HepG2 (cell line): ENCODE measurements around the gene STUB1. TPM values are rescaled to one million over a fixed set of nuclear protein-coding genes. Genes with fewer than 3 reads are reported as not detected.

Experiments
- CENPX ChIP-seq: sonication (generic); formaldehyde crosslinking; IDR thresholded peaks from 2 replicates; pipeline ENCODE4 v1.9.0; 2021; ENCODE audit warnings: mild to moderate bottlenecking, missing genetic modification reagents, moderate library complexity
- FOXP1 ChIP-seq, 2 experiments: fragments of 450-650 bp in 1 of 2; IDR thresholded peaks; 2 replicates each; pipeline ENCODE4 v1.6.1; 2017 to 2018; ENCODE audit warnings: antibody characterized with exemption in 1 of 2
- GATAD2A ChIP-seq: IDR thresholded peaks from 2 replicates; pipeline ENCODE4 v1.6.1; 2016
- GTF2F1 ChIP-seq: fragments of 150-350 bp; IDR thresholded peaks from 2 replicates; pipeline ENCODE4 v1.6.1; 2014; ENCODE audit warnings: low read length
- HCFC1 ChIP-seq: fragments of 150-350 bp; IDR thresholded peaks from 2 replicates; pipeline ENCODE4 v1.6.1; 2014; ENCODE audit warnings: low read depth, low read length
- HDAC1 ChIP-seq: sonication (generic); formaldehyde crosslinking; IDR thresholded peaks from 2 replicates; pipeline ENCODE4 v1.5.1; 2020; ENCODE audit warnings: mild to moderate bottlenecking, missing genetic modification reagents
- JUND ChIP-seq: sonication (generic); formaldehyde crosslinking; IDR thresholded peaks from 2 replicates; pipeline ENCODE4 v1.8.0; 2022; ENCODE audit warnings: mild to moderate bottlenecking, missing genetic modification reagents
- KAT2B ChIP-seq: fragments of 150-350 bp; IDR thresholded peaks from 2 replicates; pipeline ENCODE4 v1.6.1; 2014; ENCODE audit warnings: low read depth, low read length, borderline replicate concordance
- MLXIP ChIP-seq: sonication (generic); formaldehyde crosslinking; IDR thresholded peaks from 2 replicates; pipeline ENCODE4 v1.9.0; 2021; ENCODE audit warnings: missing genetic modification reagents, borderline replicate concordance
- NR2F6 ChIP-seq, 2 experiments: IDR thresholded peaks; 2 replicates each; pipeline ENCODE4 v1.6.1; 2016; ENCODE audit warnings: antibody characterized with exemption in 1 of 2, mild to moderate bottlenecking in 1 of 2
- POLR2G ChIP-seq: fragments of 200-400 bp; formaldehyde crosslinking; IDR thresholded peaks from 2 replicates; pipeline ENCODE4 v1.6.1; 2018; ENCODE audit warnings: mild to moderate bottlenecking, low read depth, low read length, moderate library complexity
- PPARG ChIP-seq: conservative IDR thresholded peaks from 2 replicates; pipeline ENCODE4 v1.6.1; 2016; ENCODE audit warnings: missing biosample characterization, missing genetic modification reagents
- RBM39 ChIP-seq: fragments of 200-400 bp; formaldehyde crosslinking; IDR thresholded peaks from one replicate; pipeline ENCODE4 v1.6.1; 2018; ENCODE audit warnings: antibody characterized with exemption, mild to moderate bottlenecking, low read depth, low read length; ENCODE audit not compliant: poor library complexity, severe bottlenecking
- SCMH1 ChIP-seq: sonication (generic); formaldehyde crosslinking; IDR thresholded peaks from 2 replicates; pipeline ENCODE4 v1.9.0; 2021; ENCODE audit warnings: missing genetic modification reagents, mild to moderate bottlenecking, borderline replicate concordance
- TCF7 ChIP-seq: sonication (generic); IDR thresholded peaks from 2 replicates; pipeline ENCODE4 v1.6.1; 2016; ENCODE audit warnings: antibody characterized with exemption, low read depth
- ZFX ChIP-seq: sonication (generic); formaldehyde crosslinking; IDR thresholded peaks from 2 replicates; pipeline ENCODE4 v1.4.0; 2020; ENCODE audit warnings: mild to moderate bottlenecking, low read depth, missing genetic modification reagents, moderate library complexity
- ZNF331 ChIP-seq: sonication (generic); formaldehyde crosslinking; IDR thresholded peaks from 2 replicates; pipeline ENCODE4 v1.4.0; 2020; ENCODE audit warnings: missing genetic modification reagents
- ZNF589 ChIP-seq: sonication (generic); formaldehyde crosslinking; conservative IDR thresholded peaks from 2 replicates; pipeline ENCODE4 v1.8.0; 2022; ENCODE audit warnings: mild to moderate bottlenecking, moderate library complexity, missing genetic modification reagents
- ZNF747 ChIP-seq: sonication (generic); formaldehyde crosslinking; IDR thresholded peaks from 2 replicates; pipeline ENCODE4 v1.8.1; 2023; ENCODE audit warnings: missing genetic modification reagents, mild to moderate bottlenecking, borderline replicate concordance
- ZNF761 ChIP-seq: sonication (generic); formaldehyde crosslinking; conservative IDR thresholded peaks from 2 replicates; pipeline ENCODE4 v1.4.0; 2020; ENCODE audit warnings: mild to moderate bottlenecking, missing genetic modification reagents
- polyA plus RNA-seq, 8 experiments: library from polyadenylated mRNA; depleted of rRNA in 3 of 8; stranded (reverse) in 7 of 8; unstranded in 1 of 8; fragments of >200 nt; fragmentation: Illumina TruSeq in 4 of 8; extraction: Trizol in 4 of 8; gene quantifications; 2 replicates each; pipeline versions ENCODE4 v1.2.1 to v1.2.3, GENCODE V29; 2011 to 2016; ENCODE audit warnings: low read depth in 4 of 8, missing spikeins in 1 of 8, mixed read lengths in 1 of 8; ENCODE audit not compliant: insufficient read depth in 1 of 8
- total RNA-seq, 5 experiments: library from RNA; depleted of rRNA; stranded (reverse); fragments of >200 nt; fragmentation: Illumina TruSeq; extraction: Trizol; gene quantifications; 2 replicates each; pipeline ENCODE4 v1.2.3, GENCODE V29; 2016; ENCODE audit warnings: low read depth in 1 of 5
- TF ChIP-seq, protein P1 (sequence below): IDR thresholded peaks from 2 replicates; pipeline ENCODE4 v1.6.1; 2016; ENCODE audit warnings: low read depth
- TF ChIP-seq, protein P2 (sequence below): sonication (generic); formaldehyde crosslinking; conservative IDR thresholded peaks from 2 replicates; pipeline ENCODE4 v1.4.0; 2020; ENCODE audit warnings: missing genetic modification reagents
- TF ChIP-seq, protein P3 (sequence below): sonication (generic); formaldehyde crosslinking; IDR thresholded peaks from 2 replicates; pipeline ENCODE4 v1.4.0; 2020; ENCODE audit warnings: mild to moderate bottlenecking, missing genetic modification reagents
- TF ChIP-seq, protein P4 (sequence below): sonication (generic); formaldehyde crosslinking; IDR thresholded peaks from 2 replicates; pipeline ENCODE4 v1.4.0; 2020; ENCODE audit warnings: mild to moderate bottlenecking, missing genetic modification reagents

STUB1 gene
- total and polyA plus RNA-seq, 2 of the 13 experiments (the other 11 are each of a cell fraction or from before 2014, with no cell fraction given): 52.9 to 78.2 TPM

GRCh38 chr16:648781-649589, 31.2 kb upstream of the STUB1 start, which contains the start of gene WDR90 (continued):
- TF ChIP-seq, protein P1, sequence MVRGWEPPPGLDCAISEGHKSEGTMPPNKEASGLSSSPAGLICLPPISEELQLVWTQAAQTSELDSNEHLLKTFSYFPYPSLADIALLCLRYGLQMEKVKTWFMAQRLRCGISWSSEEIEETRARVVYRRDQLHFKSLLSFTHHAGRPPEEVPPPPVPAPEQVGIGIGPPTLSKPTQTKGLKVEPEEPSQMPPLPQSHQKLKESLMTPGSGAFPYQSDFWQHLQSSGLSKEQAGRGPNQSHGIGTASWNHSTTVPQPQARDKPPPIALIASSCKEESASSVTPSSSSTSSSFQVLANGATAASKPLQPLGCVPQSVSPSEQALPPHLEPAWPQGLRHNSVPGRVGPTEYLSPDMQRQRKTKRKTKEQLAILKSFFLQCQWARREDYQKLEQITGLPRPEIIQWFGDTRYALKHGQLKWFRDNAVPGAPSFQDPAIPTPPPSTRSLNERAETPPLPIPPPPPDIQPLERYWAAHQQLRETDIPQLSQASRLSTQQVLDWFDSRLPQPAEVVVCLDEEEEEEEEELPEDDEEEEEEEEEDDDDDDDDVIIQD (CRISPR knock-in tag): no peak
- TF ChIP-seq, protein P2, sequence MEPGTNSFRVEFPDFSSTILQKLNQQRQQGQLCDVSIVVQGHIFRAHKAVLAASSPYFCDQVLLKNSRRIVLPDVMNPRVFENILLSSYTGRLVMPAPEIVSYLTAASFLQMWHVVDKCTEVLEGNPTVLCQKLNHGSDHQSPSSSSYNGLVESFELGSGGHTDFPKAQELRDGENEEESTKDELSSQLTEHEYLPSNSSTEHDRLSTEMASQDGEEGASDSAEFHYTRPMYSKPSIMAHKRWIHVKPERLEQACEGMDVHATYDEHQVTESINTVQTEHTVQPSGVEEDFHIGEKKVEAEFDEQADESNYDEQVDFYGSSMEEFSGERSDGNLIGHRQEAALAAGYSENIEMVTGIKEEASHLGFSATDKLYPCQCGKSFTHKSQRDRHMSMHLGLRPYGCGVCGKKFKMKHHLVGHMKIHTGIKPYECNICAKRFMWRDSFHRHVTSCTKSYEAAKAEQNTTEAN: peak; percentile 57; the same call in 1 of the 2 replicates
- TF ChIP-seq, protein P3, sequence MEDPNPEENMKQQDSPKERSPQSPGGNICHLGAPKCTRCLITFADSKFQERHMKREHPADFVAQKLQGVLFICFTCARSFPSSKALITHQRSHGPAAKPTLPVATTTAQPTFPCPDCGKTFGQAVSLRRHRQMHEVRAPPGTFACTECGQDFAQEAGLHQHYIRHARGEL: no peak
- TF ChIP-seq MLXIP (no peak), ZNF589 (CRISPR knock-in tag) (peak; percentile 86), ZNF761 (CRISPR knock-in tag) (peak; percentile 30; the same call in 1 of the 2 replicates), ZNF331 (CRISPR knock-in tag) (peak; percentile 60; the same call in 1 of the 2 replicates), GATAD2A (CRISPR knock-in tag) (0 out of 2 replicates have a peak, but pooled peaks have one; percentile 17), GTF2F1 (no peak), HDAC1 (peak; percentile 98), ZNF747 (CRISPR knock-in tag) (peak; percentile 93; the same call in 1 of the 2 replicates), HCFC1 (peak; percentile 56; the same call in 1 of the 2 replicates), JUND (CRISPR knock-in tag) (peak; percentile 26; the same call in 1 of the 2 replicates), KAT2B (no peak), PPARG (CRISPR knock-in tag) (peak; percentile 78), NR2F6 (IDR thresholded peaks at IDR 0.05) (peak; percentile 45), NR2F6 (CRISPR knock-in tag; IDR thresholded peaks at IDR 0.05) (peak; percentile 85), CENPX (CRISPR knock-in tag) (no peak), ZFX (CRISPR knock-in tag) (peak; percentile 98), FOXP1 (IDR thresholded peaks at IDR 0.05) (no peak), FOXP1 (CRISPR knock-in tag; IDR thresholded peaks at IDR 0.05) (no peak), RBM39 (peak; percentile 80), POLR2G (peak; percentile 83; the same call in 1 of the 2 replicates), SCMH1 (CRISPR knock-in tag) (no peak), TCF7 (no peak)
- TF ChIP-seq, protein P4, sequence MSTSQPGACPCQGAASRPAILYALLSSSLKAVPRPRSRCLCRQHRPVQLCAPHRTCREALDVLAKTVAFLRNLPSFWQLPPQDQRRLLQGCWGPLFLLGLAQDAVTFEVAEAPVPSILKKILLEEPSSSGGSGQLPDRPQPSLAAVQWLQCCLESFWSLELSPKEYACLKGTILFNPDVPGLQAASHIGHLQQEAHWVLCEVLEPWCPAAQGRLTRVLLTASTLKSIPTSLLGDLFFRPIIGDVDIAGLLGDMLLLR: peak; percentile 93
